Measurements from ENCODE around the gene FUNDC2. TPM values are rescaled to one million over a fixed set of nuclear protein-coding genes. Genes with fewer than 3 reads are reported as not detected.

FUNDC2 gene
- total and polyA plus RNA-seq, 2 donors (not counting 3 experiments of a cell fraction or from before 2014, with no cell fraction given): 53.3 to 65.6 TPM

GRCh38 chrX:155028877-155029291 lies 2.2 kb downstream of the FUNDC2 start:
- Histone ChIP-seq H3K27ac (ENCODE audit: insufficient read depth, low read depth, low read length) (no peak overlapping the region), H3K9ac (replicated peaks; ENCODE audit: extremely low read depth, insufficient read depth, low read length) (no peak overlapping the region), H3K9me3 (replicated peaks; ENCODE audit: control insufficient read depth, insufficient read depth, low read length) (no peaks in the 10 kb centered on the region), H3K4me2 (ENCODE audit: insufficient read depth, low read length) (no peak overlapping the region), H3K4me3 (replicated peaks in 1 of 3; ENCODE audit: insufficient read depth in 1 of 3, low read depth in 1 of 3, low read length in 3 of 3) (no peak overlapping the region), H4K20me1 (replicated peaks; ENCODE audit: control insufficient read depth, extremely low read depth, insufficient read depth, low read length) (no peaks in the 10 kb centered on the region), H3K36me3 (ENCODE audit: control insufficient read depth in 2 of 2, extremely low read depth in 1 of 2, insufficient read depth in 2 of 2, low read length in 2 of 2) (no peaks in the 10 kb centered on the region), H3K27me3 (ENCODE audit: control insufficient read depth in 2 of 2, insufficient read depth in 2 of 2, low read length in 2 of 2) (no peaks in the 10 kb centered on the region), H3K9me1 (replicated peaks; ENCODE audit: control insufficient read depth, extremely low read depth, insufficient read depth, low read length) (no peaks in the 10 kb centered on the region), H3K4me1 (ENCODE audit: control insufficient read depth, extremely low read depth, insufficient read depth, low read length) (no peaks in the 10 kb centered on the region), H2AFZ (ENCODE audit: low read depth, low read length) (no peak overlapping the region), H3K79me2 (ENCODE audit: control insufficient read depth, insufficient read depth, low read length) (peaks cover 10% of the 10 kb centered on the region)
- no TSS peak for BruUV-seq (replicated peaks)
- ChIA-PET POLR2A (no interaction called here), CTCF (interaction anchor here (1.0 kb wide), 1 partner anchor 20 kb away, joined by 3 read pairs; no protein-coding TSS in a partner anchor)
- DNase-seq (ENCODE audit: low read depth, low spot score) (peak; percentile 5), FAIRE-seq (no peak)
- TF ChIP-seq POLR2AphosphoS5 (IDR thresholded peaks at IDR 0.05; ENCODE audit: insufficient read depth, low read depth, low read length): no peak
- no peak for TF ChIP-seq GATA2 (IDR thresholded peaks at IDR 0.05; ENCODE audit: insufficient read depth, insufficient read length, low read depth, low read length)
- TF ChIP-seq JUN (IDR thresholded peaks at IDR 0.05; ENCODE audit: borderline replicate concordance, insufficient read depth, insufficient read length, low read depth): no peak
- TF ChIP-seq MYC (IDR thresholded peaks at IDR 0.05; ENCODE audit: low read depth, low read length): no peak
- TF ChIP-seq MAX (IDR thresholded peaks at IDR 0.05; ENCODE audit: insufficient read depth, insufficient read length): no peak
- no peak for TF ChIP-seq CTCF (IDR thresholded peaks at IDR 0.05; ENCODE audit: extremely low read depth in 1 of 2, insufficient read depth in 1 of 2, low read depth in 1 of 2, low read length in 2 of 2)
- TF ChIP-seq FOS (IDR thresholded peaks at IDR 0.05; ENCODE audit: borderline replicate concordance, insufficient read depth, low read length): no peak
- no peak for TF ChIP-seq POLR2A (IDR thresholded peaks at IDR 0.05; ENCODE audit: low read depth, low read length)
- no peak for TF ChIP-seq EZH2 (IDR thresholded peaks at IDR 0.05; ENCODE audit: borderline replicate concordance, low read depth, low read length, severe bottlenecking)
- intact Hi-C loops (cut with micrococcal nuclease) (loop anchor here (5.0 kb wide), 1 partner anchor 188 kb away; the partner anchor contains the start of gene VBP1), dilution Hi-C loops (cut with MboI; ENCODE audit: extremely low pct_ligation_motif_present, low sequenced_read_pairs) (no loop called here)

Measured in endothelial cell of umbilical vein (primary cell).